HG02885 (cell line): ENCODE measurements around the gene ACTL6B.

ENCODE experiments used
- ATAC-seq: cut with Tn5 transposase; IDR thresholded peaks from one replicate; pipeline ENCODE4 v1.9.1; 2021; ENCODE audit warnings: mild to moderate bottlenecking; ENCODE audit not compliant: unreplicated experiment, poor library complexity

ACTL6B gene

GRCh38 chr7:100604028-100604975 is 51.9 kb downstream of the ACTL6B start:
- ATAC-seq: peak; percentile 58

DNA sequence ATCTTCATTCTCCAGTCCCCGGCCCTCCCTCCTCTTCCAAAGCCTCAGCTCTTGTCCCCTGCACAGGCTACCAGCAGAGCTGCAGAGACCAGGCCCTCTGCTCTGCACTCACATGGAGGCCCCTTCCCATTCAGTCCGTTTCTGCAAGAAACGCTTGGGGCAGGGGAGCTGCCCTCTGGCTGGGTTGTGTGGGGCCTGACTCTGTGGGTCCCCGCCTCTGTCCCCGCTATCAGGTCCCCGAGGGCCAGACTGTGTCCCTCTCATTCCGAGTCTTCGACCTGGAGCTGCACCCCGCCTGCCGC is 52.6 kb downstream of the ACTL6B start:
- ATAC-seq: no peak

GRCh38 chr7:100602889-100603725 is 53.1 kb downstream of the ACTL6B start:
- no peak for ATAC-seq

- ATAC-seq: no peak
These were observed 55.6 kb downstream of the ACTL6B start for GRCh38 chr7:100600730-100601038.

DNA sequence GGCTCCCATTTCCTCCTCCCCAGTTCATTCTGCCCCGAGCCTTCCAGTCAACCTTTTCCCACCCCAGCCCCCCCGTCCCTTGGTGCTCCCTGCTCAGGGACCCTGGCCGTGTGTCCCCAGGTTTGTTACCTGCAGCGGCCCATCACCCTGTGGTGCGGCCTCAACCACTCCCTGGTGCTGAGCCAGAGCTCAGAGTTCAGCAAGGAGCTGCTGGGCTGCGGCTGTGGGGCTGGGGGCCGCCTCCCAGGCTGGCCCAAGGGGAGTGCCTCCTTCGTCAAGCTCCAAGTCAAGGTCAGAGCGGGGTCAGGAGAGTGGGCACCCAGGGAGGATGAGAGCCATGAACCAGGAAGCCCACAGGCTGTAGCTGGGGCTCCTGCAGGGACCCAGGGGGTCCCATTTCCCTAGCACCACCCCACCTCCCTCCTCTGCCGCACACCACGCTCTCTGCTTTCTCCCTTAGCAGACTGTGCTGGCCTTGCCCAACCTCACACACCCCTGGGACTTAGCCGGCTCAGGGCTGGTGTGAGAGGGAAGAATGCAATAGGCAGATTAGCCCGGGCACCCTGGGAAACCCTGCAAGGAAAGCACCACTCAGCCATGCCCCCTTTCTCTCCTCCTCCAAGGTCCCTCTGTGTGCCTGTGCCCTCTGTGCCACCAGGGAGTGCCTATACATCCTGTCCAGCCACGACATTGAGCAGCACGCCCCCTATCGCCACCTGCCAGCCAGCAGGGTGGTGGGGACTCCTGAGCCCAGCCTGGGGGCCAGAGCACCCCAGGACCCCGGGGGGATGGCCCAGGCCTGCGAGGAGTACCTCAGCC is 56.1 kb downstream of the ACTL6B start:
- no peak for ATAC-seq

- ATAC-seq: no peak
These were observed 57.8 kb downstream of the ACTL6B start for GRCh38 chr7:100598425-100598824.

- ATAC-seq: no peak
These were observed 61.1 kb downstream of the ACTL6B start for GRCh38 chr7:100595188-100595587.
